HEK293 (cell line): ENCODE measurements around the gene PITPNC1.

ENCODE experiments used
- CTCF ChIA-PET: fragments of 350-600 bp; formaldehyde crosslinking; extraction: SDS; loops from one replicate; lab custom pipeline; 2021; ENCODE audit warnings: antibody characterized with exemption; lab: Yijun Ruan, JAX
- POLR2A ChIA-PET: fragments of 300-600 bp; formaldehyde crosslinking; extraction: SDS; loops from one replicate; lab custom pipeline; 2020; ENCODE audit warnings: antibody characterized with exemption, inconsistent platforms; lab: Yijun Ruan, JAX
- H3K27ac ChIP-seq: fragments of 200-500 bp; sonication (Bioruptor generic); 2 replicates; pipeline ENCODE4 v1.5.1; 2014; ENCODE audit warnings: low read depth, low read length, control low read depth, inconsistent platforms; ENCODE audit errors: extremely low read depth
- H3K36me3 ChIP-seq, 2 experiments: fragments of 200-500 bp in 1 of 2; sonication (Bioruptor generic) in 1 of 2; 1 replicate in 1 of 2; 2 replicates in 1 of 2; pipeline ENCODE4 v1.5.1; 2014 to 2017; ENCODE audit warnings: inconsistent platforms in 2 of 2, low read length in 2 of 2; ENCODE audit not compliant: control insufficient read depth in 2 of 2, insufficient read depth in 1 of 2
- H3K4me1 ChIP-seq: fragments of 200-500 bp; sonication (Bioruptor generic); 2 replicates; pipeline ENCODE4 v1.5.1; 2014; ENCODE audit warnings: mild to moderate bottlenecking, low read length, inconsistent platforms; ENCODE audit not compliant: control insufficient read depth, insufficient read depth
- H3K4me3 ChIP-seq: 2 replicates; pipeline ENCODE4 v1.5.1; 2011; ENCODE audit warnings: low read depth, mild to moderate bottlenecking, control low read depth, low read length, moderate library complexity
- H3K9me3 ChIP-seq: fragments of 200-500 bp; sonication (Bioruptor generic); 2 replicates; pipeline ENCODE4 v1.5.1; 2014; ENCODE audit warnings: low read depth, low read length, inconsistent platforms; ENCODE audit not compliant: control insufficient read depth, insufficient read depth
- KLF8 ChIP-seq: fragments of 450-650 bp; formaldehyde crosslinking; IDR thresholded peaks from 2 replicates; pipeline ENCODE4 v1.5.1; 2016; ENCODE audit warnings: missing biosample characterization, missing genetic modification characterization
- PRDM1 ChIP-seq: fragments of 450-650 bp; formaldehyde crosslinking; IDR thresholded peaks from 2 replicates; pipeline ENCODE4; 2016; ENCODE audit warnings: missing biosample characterization, missing genetic modification characterization
- SP7 ChIP-seq: fragments of 450-650 bp; formaldehyde crosslinking; IDR thresholded peaks from 2 replicates; pipeline ENCODE4 v1.5.1; 2016; ENCODE audit warnings: missing biosample characterization, missing genetic modification characterization
- ZBTB7A ChIP-seq: fragments of 450-650 bp; formaldehyde crosslinking; IDR thresholded peaks from 2 replicates; pipeline ENCODE4 v1.5.1; 2016; ENCODE audit warnings: low read depth, missing biosample characterization, missing genetic modification characterization
- ZEB2 ChIP-seq: fragments of 450-650 bp; formaldehyde crosslinking; IDR thresholded peaks from 2 replicates; pipeline ENCODE4 v1.5.1; 2016; ENCODE audit warnings: missing biosample characterization, missing genetic modification characterization
- ZNF214 ChIP-seq: fragments of 450-650 bp; formaldehyde crosslinking; IDR thresholded peaks from 2 replicates; pipeline ENCODE4 v1.5.1; 2017; ENCODE audit warnings: missing biosample characterization, mild to moderate bottlenecking, missing genetic modification characterization, borderline replicate concordance
- ZNF24 ChIP-seq: fragments of 450-650 bp; formaldehyde crosslinking; IDR thresholded peaks from 2 replicates; pipeline ENCODE4 v1.5.1; 2016; ENCODE audit warnings: missing biosample characterization, missing genetic modification characterization
- ZNF248 ChIP-seq: fragments of 450-650 bp; formaldehyde crosslinking; IDR thresholded peaks from 2 replicates; pipeline ENCODE4 v1.5.1; 2017; ENCODE audit warnings: missing biosample characterization, missing genetic modification characterization
- ZNF324 ChIP-seq: fragments of 450-650 bp; formaldehyde crosslinking; IDR thresholded peaks from 2 replicates; pipeline ENCODE4 v1.5.1; 2016; ENCODE audit warnings: missing biosample characterization, missing genetic modification characterization
- ZNF335 ChIP-seq: fragments of 450-650 bp; formaldehyde crosslinking; conservative IDR thresholded peaks from 2 replicates; pipeline ENCODE4 v1.5.1; 2016; ENCODE audit warnings: missing biosample characterization, missing genetic modification characterization
- ZNF341 ChIP-seq: fragments of 450-650 bp; formaldehyde crosslinking; IDR thresholded peaks from 2 replicates; pipeline ENCODE4; 2016; ENCODE audit warnings: low read depth, missing biosample characterization, missing genetic modification characterization
- ZNF366 ChIP-seq: fragments of 450-650 bp; formaldehyde crosslinking; conservative IDR thresholded peaks from 2 replicates; pipeline ENCODE4 v1.5.1; 2016; ENCODE audit warnings: missing biosample characterization, missing genetic modification characterization
- ZNF433 ChIP-seq: fragments of 450-650 bp; formaldehyde crosslinking; IDR thresholded peaks from 2 replicates; pipeline ENCODE4 v1.5.1; 2016; ENCODE audit warnings: missing biosample characterization, missing genetic modification characterization, low read depth
- ZNF561 ChIP-seq: fragments of 450-650 bp; IDR thresholded peaks from 2 replicates; pipeline ENCODE4 v1.5.1; 2018; ENCODE audit warnings: missing biosample characterization, missing genetic modification characterization, borderline replicate concordance
- ZNF629 ChIP-seq: fragments of 450-650 bp; formaldehyde crosslinking; IDR thresholded peaks from 2 replicates; pipeline ENCODE4 v1.5.1; 2017; ENCODE audit warnings: missing biosample characterization, missing genetic modification characterization
- ZNF791 ChIP-seq: fragments of 450-650 bp; formaldehyde crosslinking; IDR thresholded peaks from 2 replicates; pipeline ENCODE4 v1.5.1; 2016; ENCODE audit warnings: missing biosample characterization, missing genetic modification characterization
- ZNF792 ChIP-seq: fragments of 450-650 bp; formaldehyde crosslinking; IDR thresholded peaks from 2 replicates; pipeline ENCODE4 v1.5.1; 2016; ENCODE audit warnings: missing biosample characterization, missing genetic modification characterization
- ZNF830 ChIP-seq: fragments of 450-650 bp; IDR thresholded peaks from 2 replicates; pipeline ENCODE4 v1.5.0; 2018; ENCODE audit warnings: missing biosample characterization, missing genetic modification characterization, low read depth, mild to moderate bottlenecking, moderate library complexity
- TF ChIP-seq, protein P1 (sequence below): fragments of 450-650 bp; formaldehyde crosslinking; IDR thresholded peaks from 2 replicates; pipeline ENCODE4 v1.5.1; 2016; ENCODE audit warnings: missing biosample characterization, missing genetic modification characterization
- TF ChIP-seq, protein P2 (sequence below): fragments of 450-650 bp; formaldehyde crosslinking; IDR thresholded peaks from 2 replicates; pipeline ENCODE4 v1.5.1; 2016; ENCODE audit warnings: missing biosample characterization, missing genetic modification characterization
- TF ChIP-seq, protein P3 (sequence below): fragments of 450-650 bp; IDR thresholded peaks from 2 replicates; pipeline ENCODE4 v1.5.1; 2018; ENCODE audit warnings: missing biosample characterization, mild to moderate bottlenecking, missing genetic modification characterization
- TF ChIP-seq, protein P4 (sequence below): fragments of 450-650 bp; formaldehyde crosslinking; conservative IDR thresholded peaks from 2 replicates; pipeline ENCODE4 v1.5.1; 2016; ENCODE audit warnings: low read depth, missing biosample characterization, missing genetic modification characterization
- TF ChIP-seq, protein P5 (sequence below): fragments of 450-650 bp; formaldehyde crosslinking; IDR thresholded peaks from 2 replicates; pipeline ENCODE4 v1.5.1; 2016; ENCODE audit warnings: missing biosample characterization, missing genetic modification characterization
- TF ChIP-seq, protein P6 (sequence below): sonication (generic); formaldehyde crosslinking; IDR thresholded peaks from 2 replicates; pipeline ENCODE4 v1.8.1; 2022; ENCODE audit warnings: mild to moderate bottlenecking, moderate library complexity, missing genetic modification reagents

The PITPNC1 gene

DNA sequence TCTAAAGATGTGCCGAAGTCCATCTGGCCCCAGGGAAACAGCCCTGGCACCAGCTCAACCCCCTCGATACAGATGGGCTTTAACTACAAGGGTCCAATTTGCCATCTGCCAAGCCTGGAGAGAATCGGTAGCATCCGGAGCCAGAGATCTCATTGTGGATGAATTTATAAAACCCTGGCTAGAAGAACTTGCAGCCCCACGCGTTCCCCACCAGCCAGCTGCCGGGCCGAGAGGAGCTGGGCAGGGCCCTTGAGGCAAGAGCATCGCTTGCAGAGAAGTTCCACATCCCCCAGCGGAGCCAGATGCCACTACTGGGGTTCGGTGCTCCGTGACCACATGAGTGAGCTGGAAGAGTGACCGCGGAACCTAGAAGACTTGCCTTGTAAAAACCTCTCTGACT is 275.4 kb downstream of the PITPNC1 start:
- H3K4me3 ChIP-seq = no peak overlapping the region
- TF ChIP-seq, protein P1, sequence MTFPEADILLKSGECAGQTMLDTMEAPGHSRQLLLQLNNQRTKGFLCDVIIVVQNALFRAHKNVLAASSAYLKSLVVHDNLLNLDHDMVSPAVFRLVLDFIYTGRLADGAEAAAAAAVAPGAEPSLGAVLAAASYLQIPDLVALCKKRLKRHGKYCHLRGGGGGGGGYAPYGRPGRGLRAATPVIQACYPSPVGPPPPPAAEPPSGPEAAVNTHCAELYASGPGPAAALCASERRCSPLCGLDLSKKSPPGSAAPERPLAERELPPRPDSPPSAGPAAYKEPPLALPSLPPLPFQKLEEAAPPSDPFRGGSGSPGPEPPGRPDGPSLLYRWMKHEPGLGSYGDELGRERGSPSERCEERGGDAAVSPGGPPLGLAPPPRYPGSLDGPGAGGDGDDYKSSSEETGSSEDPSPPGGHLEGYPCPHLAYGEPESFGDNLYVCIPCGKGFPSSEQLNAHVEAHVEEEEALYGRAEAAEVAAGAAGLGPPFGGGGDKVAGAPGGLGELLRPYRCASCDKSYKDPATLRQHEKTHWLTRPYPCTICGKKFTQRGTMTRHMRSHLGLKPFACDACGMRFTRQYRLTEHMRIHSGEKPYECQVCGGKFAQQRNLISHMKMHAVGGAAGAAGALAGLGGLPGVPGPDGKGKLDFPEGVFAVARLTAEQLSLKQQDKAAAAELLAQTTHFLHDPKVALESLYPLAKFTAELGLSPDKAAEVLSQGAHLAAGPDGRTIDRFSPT (tag by site-specific recombination) = no peak
- TF ChIP-seq ZNF248 (tag by site-specific recombination) = no peak
- no peak for TF ChIP-seq ZNF629 (tag by site-specific recombination)
- no peak for TF ChIP-seq ZNF830
- no peak for TF ChIP-seq ZBTB7A (tag by site-specific recombination)
- no peak for TF ChIP-seq ZNF341 (tag by site-specific recombination)
- TF ChIP-seq SP7 (tag by site-specific recombination) = no peak
- no peak for TF ChIP-seq ZNF214
- TF ChIP-seq, all 188 proteins: peak for 0
- no peaks in the 10 kb centered on the region for H3K4me1 ChIP-seq
- H3K27ac ChIP-seq = no peak overlapping the region
- no peaks in the 10 kb centered on the region for H3K9me3 ChIP-seq
- ChIA-PET CTCF (interaction anchor here (0.5 kb wide), 1 partner anchor 11 kb away, joined by 4 read pairs; no protein-coding TSS in a partner anchor), POLR2A (no interaction called here)
- no peaks in the 10 kb centered on the region for H3K36me3 ChIP-seq

DNA sequence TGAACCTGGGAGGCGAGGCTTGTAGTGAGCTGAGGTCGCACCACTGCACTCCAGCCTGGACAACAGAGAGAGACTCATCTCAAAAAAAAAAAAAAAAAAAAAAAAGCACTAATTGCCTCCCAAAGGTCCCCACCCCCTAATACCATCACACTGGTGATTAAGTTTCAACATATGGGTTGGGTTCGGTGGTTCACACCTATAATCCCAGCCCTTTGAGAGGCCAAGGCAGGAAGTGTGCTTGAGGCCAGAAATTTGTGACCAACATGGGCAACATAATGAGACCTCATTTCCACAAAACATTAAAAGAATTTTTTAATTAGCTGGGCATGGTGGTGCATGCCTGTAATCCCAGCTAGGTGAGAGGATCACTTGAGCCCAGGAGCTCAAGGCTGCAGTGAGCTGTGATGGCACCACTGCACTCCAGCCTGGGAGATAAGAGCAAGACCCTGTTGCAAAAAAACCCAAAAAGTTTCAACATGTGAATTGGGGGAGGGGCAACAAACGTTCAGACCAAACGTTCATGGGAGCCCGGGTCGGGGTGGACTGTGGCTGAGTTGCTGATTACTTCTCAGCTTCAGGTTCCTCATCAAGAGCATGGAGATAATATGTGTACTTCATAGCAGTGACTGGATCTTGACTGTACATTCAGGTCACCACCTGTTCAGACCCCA is 278.5 kb downstream of the PITPNC1 start:
- no peaks in the 10 kb centered on the region for H3K9me3 ChIP-seq
- ChIA-PET POLR2A (interaction anchor here (1.7 kb wide), 1 partner anchor 12 kb away, joined by 3 read pairs; no protein-coding TSS in a partner anchor), CTCF (interaction anchor here (1.0 kb wide), 1 partner anchor 11 kb away, joined by 3 read pairs; no protein-coding TSS in a partner anchor)
- H3K36me3 ChIP-seq = no peaks in the 10 kb centered on the region
- H3K27ac ChIP-seq = no peak overlapping the region
- TF ChIP-seq ZNF366 (tag by site-specific recombination) = no peak
- TF ChIP-seq KLF8 (tag by site-specific recombination) = no peak
- TF ChIP-seq ZNF324 (tag by site-specific recombination) = no peak
- TF ChIP-seq, protein P2, sequence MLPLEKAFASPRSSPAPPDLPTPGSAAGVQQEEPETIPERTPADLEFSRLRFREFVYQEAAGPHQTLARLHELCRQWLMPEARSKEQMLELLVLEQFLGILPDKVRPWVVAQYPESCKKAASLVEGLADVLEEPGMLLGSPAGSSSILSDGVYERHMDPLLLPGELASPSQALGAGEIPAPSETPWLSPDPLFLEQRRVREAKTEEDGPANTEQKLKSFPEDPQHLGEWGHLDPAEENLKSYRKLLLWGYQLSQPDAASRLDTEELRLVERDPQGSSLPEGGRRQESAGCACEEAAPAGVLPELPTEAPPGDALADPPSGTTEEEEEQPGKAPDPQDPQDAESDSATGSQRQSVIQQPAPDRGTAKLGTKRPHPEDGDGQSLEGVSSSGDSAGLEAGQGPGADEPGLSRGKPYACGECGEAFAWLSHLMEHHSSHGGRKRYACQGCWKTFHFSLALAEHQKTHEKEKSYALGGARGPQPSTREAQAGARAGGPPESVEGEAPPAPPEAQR (tag by site-specific recombination) = no peak
- TF ChIP-seq ZNF24 (tag by site-specific recombination) = no peak
- TF ChIP-seq ZNF561 = no peak
- TF ChIP-seq ZNF792 = no peak
- TF ChIP-seq PRDM1 (tag by site-specific recombination) = no peak
- TF ChIP-seq, protein P3, sequence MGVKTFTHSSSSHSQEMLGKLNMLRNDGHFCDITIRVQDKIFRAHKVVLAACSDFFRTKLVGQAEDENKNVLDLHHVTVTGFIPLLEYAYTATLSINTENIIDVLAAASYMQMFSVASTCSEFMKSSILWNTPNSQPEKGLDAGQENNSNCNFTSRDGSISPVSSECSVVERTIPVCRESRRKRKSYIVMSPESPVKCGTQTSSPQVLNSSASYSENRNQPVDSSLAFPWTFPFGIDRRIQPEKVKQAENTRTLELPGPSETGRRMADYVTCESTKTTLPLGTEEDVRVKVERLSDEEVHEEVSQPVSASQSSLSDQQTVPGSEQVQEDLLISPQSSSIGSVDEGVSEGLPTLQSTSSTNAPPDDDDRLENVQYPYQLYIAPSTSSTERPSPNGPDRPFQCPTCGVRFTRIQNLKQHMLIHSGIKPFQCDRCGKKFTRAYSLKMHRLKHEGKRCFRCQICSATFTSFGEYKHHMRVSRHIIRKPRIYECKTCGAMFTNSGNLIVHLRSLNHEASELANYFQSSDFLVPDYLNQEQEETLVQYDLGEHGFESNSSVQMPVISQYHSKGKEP (tag by site-specific recombination) = no peak
- TF ChIP-seq ZNF433 (tag by site-specific recombination) = no peak
- TF ChIP-seq ZNF791 (tag by site-specific recombination) = no peak
- TF ChIP-seq, protein P4, sequence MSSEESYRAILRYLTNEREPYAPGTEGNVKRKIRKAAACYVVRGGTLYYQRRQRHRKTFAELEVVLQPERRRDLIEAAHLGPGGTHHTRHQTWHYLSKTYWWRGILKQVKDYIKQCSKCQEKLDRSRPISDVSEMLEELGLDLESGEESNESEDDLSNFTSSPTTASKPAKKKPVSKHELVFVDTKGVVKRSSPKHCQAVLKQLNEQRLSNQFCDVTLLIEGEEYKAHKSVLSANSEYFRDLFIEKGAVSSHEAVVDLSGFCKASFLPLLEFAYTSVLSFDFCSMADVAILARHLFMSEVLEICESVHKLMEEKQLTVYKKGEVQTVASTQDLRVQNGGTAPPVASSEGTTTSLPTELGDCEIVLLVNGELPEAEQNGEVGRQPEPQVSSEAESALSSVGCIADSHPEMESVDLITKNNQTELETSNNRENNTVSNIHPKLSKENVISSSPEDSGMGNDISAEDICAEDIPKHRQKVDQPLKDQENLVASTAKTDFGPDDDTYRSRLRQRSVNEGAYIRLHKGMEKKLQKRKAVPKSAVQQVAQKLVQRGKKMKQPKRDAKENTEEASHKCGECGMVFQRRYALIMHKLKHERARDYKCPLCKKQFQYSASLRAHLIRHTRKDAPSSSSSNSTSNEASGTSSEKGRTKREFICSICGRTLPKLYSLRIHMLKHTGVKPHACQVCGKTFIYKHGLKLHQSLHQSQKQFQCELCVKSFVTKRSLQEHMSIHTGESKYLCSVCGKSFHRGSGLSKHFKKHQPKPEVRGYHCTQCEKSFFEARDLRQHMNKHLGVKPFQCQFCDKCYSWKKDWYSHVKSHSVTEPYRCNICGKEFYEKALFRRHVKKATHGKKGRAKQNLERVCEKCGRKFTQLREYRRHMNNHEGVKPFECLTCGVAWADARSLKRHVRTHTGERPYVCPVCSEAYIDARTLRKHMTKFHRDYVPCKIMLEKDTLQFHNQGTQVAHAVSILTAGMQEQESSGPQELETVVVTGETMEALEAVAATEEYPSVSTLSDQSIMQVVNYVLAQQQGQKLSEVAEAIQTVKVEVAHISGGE = no peak
- no peak for TF ChIP-seq ZNF335 (tag by site-specific recombination)
- TF ChIP-seq ZEB2 (tag by site-specific recombination) = no peak
- TF ChIP-seq, protein P5, sequence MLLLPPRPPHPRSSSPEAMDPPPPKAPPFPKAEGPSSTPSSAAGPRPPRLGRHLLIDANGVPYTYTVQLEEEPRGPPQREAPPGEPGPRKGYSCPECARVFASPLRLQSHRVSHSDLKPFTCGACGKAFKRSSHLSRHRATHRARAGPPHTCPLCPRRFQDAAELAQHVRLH = no peak
- TF ChIP-seq, protein P6, sequence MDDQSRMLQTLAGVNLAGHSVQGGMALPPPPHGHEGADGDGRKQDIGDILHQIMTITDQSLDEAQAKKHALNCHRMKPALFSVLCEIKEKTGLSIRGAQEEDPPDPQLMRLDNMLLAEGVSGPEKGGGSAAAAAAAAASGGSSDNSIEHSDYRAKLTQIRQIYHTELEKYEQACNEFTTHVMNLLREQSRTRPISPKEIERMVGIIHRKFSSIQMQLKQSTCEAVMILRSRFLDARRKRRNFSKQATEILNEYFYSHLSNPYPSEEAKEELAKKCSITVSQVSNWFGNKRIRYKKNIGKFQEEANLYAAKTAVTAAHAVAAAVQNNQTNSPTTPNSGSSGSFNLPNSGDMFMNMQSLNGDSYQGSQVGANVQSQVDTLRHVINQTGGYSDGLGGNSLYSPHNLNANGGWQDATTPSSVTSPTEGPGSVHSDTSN (CRISPR knock-in tag) = no peak
- no peak overlapping the region for H3K4me3 ChIP-seq
- H3K4me1 ChIP-seq = no peaks in the 10 kb centered on the region
